ENCODE data around the gene PDGFD.

PDGFD gene

DNA sequence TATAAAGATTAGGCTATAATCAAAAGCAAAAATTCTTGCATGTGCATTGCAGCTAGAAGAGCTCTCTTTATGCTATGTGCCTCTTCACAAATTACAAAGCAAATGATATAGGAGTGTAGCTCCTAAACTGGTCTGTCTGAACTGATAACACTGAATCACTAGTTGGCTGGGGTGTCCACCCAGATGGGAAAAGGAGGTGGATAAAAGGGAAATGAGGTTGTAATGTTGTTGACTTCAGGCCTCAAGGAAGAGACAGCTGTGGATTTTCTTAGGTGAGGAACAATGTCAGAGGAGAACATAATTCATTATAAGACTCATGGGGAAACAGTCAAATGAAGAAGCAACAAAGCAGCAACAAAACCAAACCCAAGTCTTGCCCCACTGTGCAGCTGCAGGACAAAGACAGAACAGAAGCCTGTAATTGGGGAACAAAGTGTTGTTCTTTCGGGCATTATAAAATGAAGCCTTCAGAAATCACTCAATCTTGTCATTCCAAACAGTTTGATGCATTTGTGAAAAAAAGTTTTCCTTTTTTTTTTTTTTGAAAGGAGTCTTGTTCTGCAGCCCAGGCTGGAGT, 257.6 kb downstream of the PDGFD start:
- DNase-seq = no peak

DNA sequence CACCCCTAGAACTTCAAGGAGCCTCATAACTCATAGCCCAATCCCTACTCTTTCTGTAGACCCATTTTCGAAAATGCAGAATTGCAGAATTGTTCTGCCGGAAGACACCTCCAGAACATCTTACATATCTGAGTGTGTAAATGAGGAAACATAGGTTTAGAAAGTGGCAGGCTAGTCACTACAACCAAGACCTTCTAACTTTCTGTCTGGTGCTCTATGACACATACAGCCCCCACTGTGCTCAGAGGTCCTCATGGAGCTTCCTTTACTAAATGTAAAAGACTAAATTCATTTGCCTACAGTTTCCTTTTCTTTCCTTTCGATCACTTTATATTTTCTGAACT, 259.7 kb downstream of the PDGFD start:
- DNase-seq = no peak

DNA sequence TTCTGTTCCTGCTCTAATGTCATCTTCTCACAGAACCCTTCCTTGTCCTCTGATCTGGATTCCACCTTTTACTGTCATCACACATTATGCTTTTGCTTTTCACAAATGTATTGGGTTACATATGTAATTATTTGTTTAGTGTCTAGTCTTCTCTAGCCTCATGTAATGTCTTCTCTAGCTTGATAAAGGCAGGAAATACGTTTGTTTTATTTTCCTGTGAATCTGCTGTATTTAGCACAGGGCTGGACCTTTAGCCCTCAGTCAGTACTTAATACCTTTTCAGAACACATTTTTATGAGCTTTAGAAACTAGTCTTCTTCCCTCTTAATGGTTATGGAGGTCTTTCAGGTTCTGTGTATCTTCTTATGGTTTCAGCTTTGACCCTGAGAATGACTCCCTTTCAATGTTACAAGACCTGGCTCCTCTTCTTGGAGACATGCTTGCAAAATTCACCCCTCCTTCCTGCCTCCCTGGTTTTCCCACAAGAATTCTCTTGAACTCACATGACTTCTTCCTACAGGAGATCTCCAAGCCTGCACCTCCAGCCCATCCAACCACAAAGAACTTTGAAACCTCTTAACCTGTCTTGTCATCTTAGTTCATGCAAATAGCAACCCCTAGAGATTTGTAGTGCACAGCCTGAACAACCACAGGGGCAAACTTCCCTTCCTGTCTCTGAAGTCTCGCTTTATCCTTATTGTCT, 260.2 kb downstream of the PDGFD start:
- DNase-seq = no peak

DNA sequence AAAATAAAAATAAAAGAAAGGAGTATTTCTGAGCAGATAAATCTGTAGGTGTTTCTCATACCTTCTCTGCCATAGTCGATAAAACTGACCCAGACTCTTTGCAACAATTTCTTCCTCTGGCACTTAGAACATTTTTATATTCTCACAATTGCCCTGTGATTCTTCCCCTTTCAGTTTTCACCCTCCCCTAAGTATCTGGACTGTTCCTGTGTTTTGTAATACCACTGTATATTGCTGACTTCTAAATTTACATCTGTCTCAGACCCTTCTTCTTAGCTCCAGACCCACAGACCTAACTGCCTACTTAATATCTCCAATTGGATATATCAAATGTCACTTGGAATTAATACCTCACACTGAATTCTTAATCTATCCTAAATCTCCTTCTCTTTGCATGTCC, 261.0 kb downstream of the PDGFD start:
- no peak for DNase-seq

DNA sequence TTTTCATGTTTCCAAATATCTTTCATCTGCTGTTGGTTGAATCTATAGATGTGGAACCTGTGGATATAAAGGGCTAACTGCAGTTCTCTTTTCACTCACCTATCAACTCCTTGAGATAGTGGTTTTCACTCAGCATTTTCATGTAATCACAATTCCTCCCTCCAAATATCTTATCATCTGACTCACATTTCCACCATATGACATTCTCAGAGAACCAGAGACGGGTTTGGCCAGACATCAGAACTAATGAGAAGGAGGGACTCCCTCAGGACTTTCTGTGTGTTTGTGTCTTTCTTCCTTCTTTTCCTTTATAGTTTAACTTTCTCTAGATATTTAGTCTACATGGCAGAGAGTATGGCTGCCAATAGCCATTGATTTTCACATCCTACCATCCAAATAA, 262.3 kb downstream of the PDGFD start:
- DNase-seq = no peak

- no peak for DNase-seq
Observed at GRCh38 chr11:103898577-103899336, 265.2 kb downstream of the PDGFD start.

DNA sequence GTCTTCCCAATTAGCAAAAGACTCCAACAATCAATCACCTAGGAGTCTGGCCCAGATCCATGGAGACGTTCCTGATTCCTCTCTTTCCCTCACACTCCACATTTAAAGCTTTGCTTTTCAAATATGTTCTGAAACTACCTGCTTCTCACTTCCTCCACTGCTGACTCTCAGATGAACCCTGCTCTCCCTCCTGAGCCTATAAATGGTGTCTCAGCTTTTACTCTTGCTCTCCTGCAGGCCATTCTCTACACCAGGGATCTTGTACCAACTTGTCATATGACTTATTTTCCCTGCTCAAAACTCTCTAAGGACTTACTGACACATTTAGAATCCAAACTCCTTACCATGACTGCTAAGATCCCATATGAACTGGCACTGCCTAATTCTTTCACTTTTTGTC, 265.9 kb downstream of the PDGFD start:
- DNase-seq = no peak

GRCh38 chr11:103897160-103897936, 266.6 kb downstream of the PDGFD start:
- no peak for DNase-seq

GRCh38 chr11:103895106-103895505, 268.8 kb downstream of the PDGFD start:
- DNase-seq = no peak

DNA sequence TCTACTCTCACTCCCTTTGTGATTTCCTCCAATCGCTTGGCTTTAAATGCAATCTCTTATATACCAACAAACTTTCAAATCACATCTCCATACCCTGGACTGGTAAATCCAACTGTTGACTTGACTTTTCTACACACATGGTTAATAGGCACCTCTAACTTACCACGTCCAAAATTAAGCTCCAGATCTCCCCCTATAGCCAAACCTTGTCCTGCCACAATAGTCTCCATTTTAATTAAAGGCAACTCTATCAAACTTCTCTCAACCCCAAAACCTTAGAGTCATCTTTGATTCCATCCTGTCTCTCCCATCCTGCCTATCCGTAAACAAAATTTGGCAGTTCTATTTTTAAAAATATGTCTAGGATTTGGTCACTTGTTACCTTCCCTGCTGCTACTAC, 269.3 kb downstream of the PDGFD start:
- DNase-seq = no peak

GRCh38 chr11:103894034-103894433, 269.9 kb downstream of the PDGFD start:
- no peak for DNase-seq

- no peak for DNase-seq
Observed at GRCh38 chr11:103893371-103893770, 270.6 kb downstream of the PDGFD start.

- DNase-seq = no peak
Observed at GRCh38 chr11:103892603-103893002, 271.3 kb downstream of the PDGFD start.

DNA sequence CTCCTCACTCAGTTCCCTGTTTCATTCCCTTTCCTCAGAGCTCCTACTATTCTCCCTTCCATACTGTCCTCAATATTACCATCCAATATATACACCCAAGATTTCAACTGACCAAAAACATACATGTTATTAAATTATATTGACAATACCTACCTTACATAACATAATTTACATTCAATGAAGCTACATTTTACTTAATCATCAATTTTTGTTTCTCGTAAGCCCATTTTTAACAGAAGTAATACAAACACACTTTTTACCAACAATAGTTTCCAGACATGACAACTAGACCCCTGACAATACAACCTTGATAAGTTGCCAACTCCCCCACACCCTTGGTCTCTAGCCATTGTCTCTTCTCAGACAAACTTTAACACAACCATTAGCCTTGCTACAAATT, 273.3 kb downstream of the PDGFD start:
- no peak for DNase-seq

GRCh38 chr11:103889679-103890078, 274.3 kb downstream of the PDGFD start:
- DNase-seq = no peak

GRCh38 chr11:103888541-103888951, 275.4 kb downstream of the PDGFD start:
- no peak for DNase-seq

DNA sequence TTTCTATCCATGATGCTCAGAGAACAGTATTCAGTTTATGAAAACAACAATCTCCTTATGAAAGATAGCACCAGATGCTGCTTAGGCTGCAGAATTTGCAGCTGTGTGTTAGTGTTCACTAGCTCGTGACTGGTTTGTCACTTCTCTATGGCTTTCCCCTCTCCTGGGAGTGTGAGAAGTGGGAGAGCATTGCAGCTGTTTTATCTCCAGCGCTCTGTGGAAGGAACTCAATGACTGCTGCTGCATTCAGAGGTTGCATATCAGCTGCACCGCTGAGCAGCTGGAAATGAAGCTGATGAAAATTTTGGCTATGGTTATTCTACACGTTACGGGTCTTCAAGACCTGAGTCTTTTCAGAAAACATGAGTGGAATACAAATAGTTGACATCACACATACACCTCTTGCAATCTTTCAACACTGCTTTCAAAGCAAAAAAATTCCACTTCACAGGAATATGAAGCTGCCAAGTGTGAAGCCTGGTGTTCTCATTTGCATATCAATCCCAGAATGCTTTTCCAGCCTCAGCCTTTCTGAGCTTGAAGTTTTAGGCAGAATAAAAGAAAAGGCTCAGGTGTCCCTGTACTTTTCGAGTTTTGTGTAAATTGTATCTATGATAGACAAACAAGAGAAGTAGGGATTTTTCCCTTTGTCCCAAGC, 276.8 kb downstream of the PDGFD start:
- DNase-seq = no peak

- DNase-seq = no peak
Observed at GRCh38 chr11:103883856-103884255, 280.1 kb downstream of the PDGFD start.

DNA sequence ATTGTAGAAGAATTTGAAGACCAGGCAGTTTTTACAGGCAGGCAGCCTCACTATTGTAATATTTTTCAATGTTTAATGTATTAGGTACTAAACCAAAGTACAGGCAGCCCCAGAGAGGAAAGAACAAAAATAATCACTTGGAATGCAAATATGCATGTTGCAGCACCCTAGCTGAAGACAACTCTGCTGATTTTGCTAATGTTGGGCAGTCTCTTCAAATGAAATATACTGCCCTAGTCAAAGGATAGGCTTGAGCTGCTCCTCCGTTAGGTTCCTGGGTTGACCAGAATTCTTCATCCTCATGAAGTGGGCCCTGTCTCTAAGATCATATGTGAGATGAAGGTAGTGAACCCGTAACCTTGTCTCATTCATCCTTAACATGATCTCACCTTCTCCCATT, 280.7 kb downstream of the PDGFD start:
- DNase-seq = no peak

GRCh38 chr11:103881584-103881983, 282.4 kb downstream of the PDGFD start:
- no peak for DNase-seq

DNA sequence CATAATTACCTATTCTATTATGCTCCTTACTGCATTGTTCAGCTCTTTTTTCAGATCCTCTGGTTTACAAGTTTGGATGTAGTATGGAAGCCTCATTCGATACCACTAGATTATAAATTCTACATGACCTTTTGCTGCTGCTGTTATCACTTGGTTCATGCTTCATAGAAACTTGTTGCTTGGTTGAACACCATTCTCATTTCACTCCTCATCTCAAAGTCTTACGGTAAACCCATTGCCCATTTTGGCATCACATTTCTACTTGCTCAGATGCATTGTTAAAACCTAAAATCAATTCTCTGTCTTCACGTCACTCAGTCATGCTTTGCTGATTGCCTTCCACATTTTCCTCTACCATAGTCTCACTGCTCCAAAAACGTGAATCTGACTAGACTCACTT, 283.0 kb downstream of the PDGFD start:
- DNase-seq = no peak

DNA sequence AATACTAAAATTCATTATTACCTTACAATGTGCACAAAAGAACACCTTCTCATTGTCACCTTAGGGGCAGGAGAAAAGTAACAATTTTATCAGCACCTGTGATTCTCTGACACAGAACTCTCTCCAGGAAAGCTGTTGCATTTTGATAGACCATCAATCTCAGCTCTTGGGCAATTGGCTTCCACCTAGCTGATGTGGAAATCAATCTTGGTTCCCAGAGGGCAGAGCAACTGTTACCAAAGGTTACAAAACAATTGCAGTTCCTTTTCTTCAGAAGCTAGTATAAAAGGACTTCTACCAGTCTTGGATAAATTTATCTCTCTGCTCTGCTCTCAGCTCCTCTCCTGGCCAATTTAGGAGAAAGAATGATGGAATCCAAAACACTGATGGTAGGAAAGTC, 285.3 kb downstream of the PDGFD start:
- DNase-seq = no peak

- no peak for DNase-seq
Observed at GRCh38 chr11:103877221-103877620, 286.7 kb downstream of the PDGFD start.

Data from NCI-H748 treated with DMSO at 0.1 percent for 48 hours (cell line).